Uterus (tissue), 2 donors: ENCODE measurements around the gene SLC2A5.

Experiments
- POLR2A ChIP-seq, 2 donors: fragments of 450-650 bp; IDR thresholded peaks; one replicate each; pipeline ENCODE4 v1.6.1; 2016; ENCODE audit warnings: antibody characterized with exemption in 2 of 2, mild to moderate bottlenecking in 1 of 2, moderate library complexity in 1 of 2
- TF ChIP-seq, protein P1 (sequence below), 4 experiments: fragments of 200-600 bp in 2 of 4; fragments of 450-650 bp in 2 of 4; sonication (generic) in 2 of 4; IDR thresholded peaks; one replicate each; pipeline ENCODE4 v1.5.1; 2016 to 2019; ENCODE audit warnings: antibody characterized with exemption in 4 of 4, mild to moderate bottlenecking in 2 of 4, moderate library complexity in 1 of 4

DNA sequence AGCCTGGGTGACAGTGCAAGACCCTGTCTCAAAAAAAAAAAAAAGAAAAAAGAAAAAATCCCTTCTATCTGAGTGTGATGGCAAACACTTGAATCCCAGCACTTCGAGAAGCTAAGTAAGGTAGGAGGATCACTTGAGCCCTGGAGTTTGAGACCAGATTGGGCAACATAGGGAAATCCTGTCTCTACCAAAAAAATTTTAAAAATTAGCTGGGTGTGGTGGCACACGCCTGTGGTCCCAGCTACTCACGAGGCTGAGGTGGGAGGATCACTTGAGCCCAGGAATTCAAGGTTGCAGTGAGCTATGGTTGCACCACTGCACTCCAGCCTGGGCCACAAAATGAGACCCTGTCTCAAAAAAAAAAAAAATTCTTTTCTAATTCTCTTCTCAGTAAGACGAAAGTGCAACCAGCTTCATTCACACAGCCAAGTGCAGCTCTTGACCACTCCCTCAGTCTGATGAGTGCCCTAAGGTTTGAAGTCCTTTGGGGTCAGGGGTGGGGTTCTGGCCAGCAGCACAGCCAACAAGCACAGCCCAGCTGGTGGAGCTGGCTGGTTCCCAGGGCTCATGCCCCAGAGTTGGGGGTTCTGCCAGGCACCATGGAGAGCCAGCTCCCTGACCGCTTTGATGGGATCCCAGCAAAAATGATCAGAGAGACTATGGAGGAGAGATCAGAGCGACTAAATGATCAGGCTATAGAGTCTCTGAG, 8.0 kb downstream of the SLC2A5 start:
- TF ChIP-seq, protein P1, sequence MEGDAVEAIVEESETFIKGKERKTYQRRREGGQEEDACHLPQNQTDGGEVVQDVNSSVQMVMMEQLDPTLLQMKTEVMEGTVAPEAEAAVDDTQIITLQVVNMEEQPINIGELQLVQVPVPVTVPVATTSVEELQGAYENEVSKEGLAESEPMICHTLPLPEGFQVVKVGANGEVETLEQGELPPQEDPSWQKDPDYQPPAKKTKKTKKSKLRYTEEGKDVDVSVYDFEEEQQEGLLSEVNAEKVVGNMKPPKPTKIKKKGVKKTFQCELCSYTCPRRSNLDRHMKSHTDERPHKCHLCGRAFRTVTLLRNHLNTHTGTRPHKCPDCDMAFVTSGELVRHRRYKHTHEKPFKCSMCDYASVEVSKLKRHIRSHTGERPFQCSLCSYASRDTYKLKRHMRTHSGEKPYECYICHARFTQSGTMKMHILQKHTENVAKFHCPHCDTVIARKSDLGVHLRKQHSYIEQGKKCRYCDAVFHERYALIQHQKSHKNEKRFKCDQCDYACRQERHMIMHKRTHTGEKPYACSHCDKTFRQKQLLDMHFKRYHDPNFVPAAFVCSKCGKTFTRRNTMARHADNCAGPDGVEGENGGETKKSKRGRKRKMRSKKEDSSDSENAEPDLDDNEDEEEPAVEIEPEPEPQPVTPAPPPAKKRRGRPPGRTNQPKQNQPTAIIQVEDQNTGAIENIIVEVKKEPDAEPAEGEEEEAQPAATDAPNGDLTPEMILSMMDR (IDR thresholded peaks at IDR 0.05), result no peak
- TF ChIP-seq POLR2A (IDR thresholded peaks at IDR 0.05), result no peak
